SK-N-SH (cell line): ENCODE results near the gene IL4R. TPM values are rescaled to one million over a fixed set of nuclear protein-coding genes. Genes with fewer than 3 reads are reported as not detected.

ENCODE experiments used
- CTCF ChIA-PET: fragments of 300-600, 350-600 bp; formaldehyde crosslinking; extraction: SDS; loops from one replicate; lab custom pipeline; 2021; lab: Yijun Ruan, JAX
- POLR2A ChIA-PET: fragments of 350-600 bp; sonication (Branson Sonifier 250); formaldehyde crosslinking; extraction: SDS; loops from one replicate; lab custom pipeline; 2020; ENCODE audit warnings: antibody characterized with exemption, inconsistent platforms; lab: Yijun Ruan, JAX
- DNase-seq: peaks from one replicate; pipeline ENCODE4 v3.0.0; 2012
- H2AFZ ChIP-seq: fragments of 200-600 bp; sonication (generic); 2 replicates; pipeline ENCODE4 v1.8.1; 2016; ENCODE audit warnings: antibody characterized with exemption, mild to moderate bottlenecking, low read depth
- H3F3A ChIP-seq: fragments of 200-600 bp; sonication (generic); replicated peaks from 2 replicates; pipeline ENCODE3; 2016; ENCODE audit warnings: antibody characterized with exemption, mild to moderate bottlenecking; ENCODE audit not compliant: insufficient read depth
- H3K27ac ChIP-seq, 2 experiments: fragments of 200-500 bp in 1 of 2; fragments of 200-600 bp in 1 of 2; sonication (Bioruptor generic) in 1 of 2; sonication (generic), shearing (Covaris generic) in 1 of 2; 2 replicates each; pipeline versions ENCODE4 v1.5.1 to v1.6.1; 2014 to 2016; ENCODE audit warnings: low read depth in 2 of 2, inconsistent platforms in 1 of 2, low read length in 1 of 2, mild to moderate bottlenecking in 1 of 2, mixed read lengths in 1 of 2
- H3K27me3 ChIP-seq: fragments of 200-600 bp; sonication (generic), shearing (Covaris generic); 2 replicates; pipeline ENCODE4 v1.6.1; 2016; ENCODE audit warnings: mixed run types; ENCODE audit not compliant: insufficient read depth
- H3K36me3 ChIP-seq, 2 experiments: fragments of 200-500 bp in 1 of 2; fragments of 200-600 bp in 1 of 2; sonication (Bioruptor generic) in 1 of 2; sonication (generic) in 1 of 2; replicated peaks in 1 of 2; 2 replicates each; pipeline versions ENCODE3 to v1.5.1; 2014 to 2016; ENCODE audit warnings: low read length in 1 of 2, mild to moderate bottlenecking in 1 of 2; ENCODE audit not compliant: insufficient read depth in 2 of 2, control insufficient read depth in 1 of 2
- H3K4me1 ChIP-seq, 2 experiments: fragments of 200-500 bp in 1 of 2; fragments of 200-600 bp in 1 of 2; sonication (Bioruptor generic) in 1 of 2; sonication (generic), shearing (Covaris generic) in 1 of 2; 2 replicates each; pipeline versions ENCODE4 v1.5.1 to v1.6.1; 2014 to 2016; ENCODE audit warnings: low read depth in 1 of 2, low read length in 1 of 2, mixed run types in 1 of 2; ENCODE audit not compliant: insufficient read depth in 2 of 2, control insufficient read depth in 1 of 2
- H3K4me2 ChIP-seq: fragments of 200-600 bp; sonication (generic), shearing (Covaris generic); 2 replicates; pipeline ENCODE4 v1.6.1; 2017; ENCODE audit warnings: mixed run types
- H3K4me3 ChIP-seq, 2 experiments: fragments of 200-500 bp in 1 of 2; fragments of 200-600 bp in 1 of 2; sonication (Bioruptor generic) in 1 of 2; sonication (generic), shearing (Covaris generic) in 1 of 2; 2 replicates each; pipeline versions ENCODE4 v1.5.1 to v1.8.1; 2014 to 2016; ENCODE audit warnings: low read depth in 2 of 2, inconsistent platforms in 1 of 2, low read length in 1 of 2, mild to moderate bottlenecking in 1 of 2, mixed read lengths in 1 of 2, moderate library complexity in 1 of 2
- H3K79me2 ChIP-seq: fragments of 200-600 bp; sonication (generic); 2 replicates; pipeline ENCODE4 v1.8.1; 2017; ENCODE audit warnings: mild to moderate bottlenecking; ENCODE audit not compliant: insufficient read depth
- H3K9ac ChIP-seq: fragments of 200-600 bp; sonication (generic); 2 replicates; pipeline ENCODE4 v1.6.1; 2017; ENCODE audit warnings: mixed run types
- H3K9me2 ChIP-seq: fragments of 200-600 bp; sonication (generic); 2 replicates; pipeline ENCODE4 v1.6.1; 2017; ENCODE audit warnings: mixed run types
- H3K9me3 ChIP-seq: fragments of 200-600 bp; sonication (generic); 2 replicates; pipeline ENCODE4 v1.6.1; 2017; ENCODE audit warnings: mixed run types, mild to moderate bottlenecking, moderate library complexity
- H4K20me1 ChIP-seq: fragments of 200-600 bp; sonication (generic); 2 replicates; pipeline ENCODE4 v1.6.1; 2017; ENCODE audit warnings: mild to moderate bottlenecking, mixed run types; ENCODE audit not compliant: insufficient read depth
- ELF1 ChIP-seq: IDR thresholded peaks from 2 replicates; pipeline ENCODE4 v1.4.0; 2012
- EP300 ChIP-seq, 2 experiments: IDR thresholded peaks; 2 replicates each; pipeline versions ENCODE4 v1.4.0 to v1.6.1; 2012; ENCODE audit warnings: borderline replicate concordance in 1 of 2, low read depth in 1 of 2, low read length in 1 of 2
- FOSL2 ChIP-seq: IDR thresholded peaks from 2 replicates; pipeline ENCODE4 v1.4.0; 2012; ENCODE audit warnings: low read depth, mild to moderate bottlenecking, moderate library complexity, borderline replicate concordance
- FOXJ3 ChIP-seq: sonication (generic); formaldehyde crosslinking; IDR thresholded peaks from 2 replicates; pipeline ENCODE4 v1.5.1; 2020; ENCODE audit warnings: mild to moderate bottlenecking, missing genetic modification reagents
- FOXM1 ChIP-seq: IDR thresholded peaks from 2 replicates; pipeline ENCODE4 v1.4.0; 2012; ENCODE audit warnings: low read depth, mild to moderate bottlenecking
- GATA2 ChIP-seq: sonication (generic); formaldehyde crosslinking; IDR thresholded peaks from 2 replicates; pipeline ENCODE4 v1.5.0; 2020; ENCODE audit warnings: mild to moderate bottlenecking, missing genetic modification reagents
- JUND ChIP-seq: IDR thresholded peaks from 2 replicates; pipeline ENCODE4 v1.4.0; 2012
- MEF2A ChIP-seq: IDR thresholded peaks from 2 replicates; pipeline ENCODE4 v1.4.0; 2012; ENCODE audit warnings: low read depth, borderline replicate concordance
- NFIC ChIP-seq: IDR thresholded peaks from 2 replicates; pipeline ENCODE4 v1.4.0; 2012; ENCODE audit warnings: borderline replicate concordance
- NRF1 ChIP-seq: IDR thresholded peaks from 2 replicates; pipeline ENCODE4 v1.6.1; 2012; ENCODE audit warnings: low read depth, mild to moderate bottlenecking, low read length
- PBX3 ChIP-seq: IDR thresholded peaks from 2 replicates; pipeline ENCODE4; 2012
- POLR2AphosphoS5 ChIP-seq: IDR thresholded peaks from 2 replicates; pipeline ENCODE4 v1.6.1; 2012; ENCODE audit warnings: low read depth, low read length
- RAD21 ChIP-seq: IDR thresholded peaks from 2 replicates; pipeline ENCODE4 v1.6.1; 2012; ENCODE audit warnings: mild to moderate bottlenecking, low read length
- RCOR1 ChIP-seq: fragments of 150-350 bp; IDR thresholded peaks from 2 replicates; pipeline ENCODE4 v1.6.1; 2017; ENCODE audit warnings: antibody characterized with exemption, low read length
- REST ChIP-seq: IDR thresholded peaks from 2 replicates; pipeline ENCODE4 v1.6.1; 2012; ENCODE audit warnings: mild to moderate bottlenecking, low read depth, low read length, moderate library complexity
- RXRA ChIP-seq: IDR thresholded peaks from 2 replicates; pipeline ENCODE4 v1.4.0; 2012; ENCODE audit warnings: low read depth, mild to moderate bottlenecking, borderline replicate concordance
- SIN3A ChIP-seq: IDR thresholded peaks from 2 replicates; pipeline ENCODE4 v1.6.1; 2012; ENCODE audit warnings: low read depth, mild to moderate bottlenecking, low read length, moderate library complexity, borderline replicate concordance
- SMC3 ChIP-seq: IDR thresholded peaks from 2 replicates; pipeline ENCODE4 v1.6.1; 2012; ENCODE audit warnings: low read depth, low read length, improper control_type of control experiment
- TCF12 ChIP-seq: IDR thresholded peaks from 2 replicates; pipeline ENCODE4 v1.4.0; 2012
- TEAD4 ChIP-seq: IDR thresholded peaks from 2 replicates; pipeline ENCODE4 v1.4.0; 2012; ENCODE audit warnings: mild to moderate bottlenecking, borderline replicate concordance; ENCODE audit not compliant: insufficient read depth
- USF2 ChIP-seq: fragments of 150-350 bp; IDR thresholded peaks from 2 replicates; pipeline ENCODE4 v1.6.1; 2017; ENCODE audit warnings: antibody characterized with exemption, low read length, low read depth, borderline replicate concordance
- YY1 ChIP-seq: IDR thresholded peaks from 2 replicates; pipeline ENCODE4 v1.4.0; 2012; ENCODE audit warnings: low read depth, mild to moderate bottlenecking
- WGBS: methylation state at CpG from one replicate; pipeline ENCODE4 v1.1.6; 2017; ENCODE audit warnings: low lambda C conversion rate; 5-methylcytosine and 5-hydroxymethylcytosine counted together
- polyA plus RNA-seq, 3 experiments: library from polyadenylated mRNA; depleted of rRNA; stranded (reverse); fragments of >200 nt; gene quantifications; 2 replicates each; pipeline ENCODE4 v1.2.3, GENCODE V29; 2012

Gene IL4R
- polyA plus RNA-seq, 1 of the 3 experiments (the other 2 are of a cell fraction), result 16.1 TPM

- peaks cover 0 to 30% of the 10 kb centered on the region in 2 experiments for H3K36me3 ChIP-seq
- no peaks in the 10 kb centered on the region for H4K20me1 ChIP-seq
- no peak overlapping the region for H2AFZ ChIP-seq
- peaks cover 13% of the 10 kb centered on the region for H3F3A ChIP-seq
- peaks cover 0 to 16% of the 10 kb centered on the region in 2 experiments; a peak in 2 of 4 replicates for H3K4me1 ChIP-seq
- no peak overlapping the region for H3K4me3 ChIP-seq
- no peaks in the 10 kb centered on the region for H3K9me3 ChIP-seq
- CTCF ChIA-PET, result no interaction called here
- no peaks in the 10 kb centered on the region for H3K9me2 ChIP-seq
- H3K27ac ChIP-seq, result peak overlapping the region in 1 of 2 experiments; percentile 79; a peak in 2 of 4 replicates
- peaks cover 68% of the 10 kb centered on the region for H3K79me2 ChIP-seq
- H3K27me3 ChIP-seq, result no peaks in the 10 kb centered on the region
- no peak overlapping the region for H3K9ac ChIP-seq
- H3K4me2 ChIP-seq, result peak overlapping the region; percentile 26
- TF ChIP-seq YY1, result no peak
- TF ChIP-seq MEF2A, result no peak
- TF ChIP-seq POLR2AphosphoS5, result no peak
- no peak for TF ChIP-seq RXRA
- TF ChIP-seq PBX3, result no peak
- TF ChIP-seq SMC3, result no peak
- TF ChIP-seq GATA2 (CRISPR knock-in tag), result no peak
- no peak for TF ChIP-seq USF2
- TF ChIP-seq REST, result no peak
- TF ChIP-seq SIN3A, result no peak
- 79% methylated on average over 7 of the region's 7 CpGs for WGBS
- POLR2A ChIA-PET, result no interaction called here
- no peak for DNase-seq
Measured at GRCh38 chr16:27334838-27335237, 21.1 kb downstream of the IL4R start.

GRCh38 chr16:27335349-27336053, 21.7 kb downstream of the IL4R start:
- Histone ChIP-seq H3K36me3 (peaks cover 0 to 30% of the 10 kb centered on the region in 2 experiments), H3K9me3 (no peaks in the 10 kb centered on the region), H3F3A (peaks cover 13% of the 10 kb centered on the region), H3K9me2 (no peaks in the 10 kb centered on the region), H3K27me3 (no peaks in the 10 kb centered on the region), H3K79me2 (peaks cover 61% of the 10 kb centered on the region), H3K27ac (peak overlapping the region in 1 of 2 experiments; percentile 79; a peak in 2 of 4 replicates), H3K4me1 (peaks cover 0 to 16% of the 10 kb centered on the region in 2 experiments; a peak in 2 of 4 replicates), H2AFZ (no peak overlapping the region)
- WGBS, result 53% methylated on average over 7 of the region's 7 CpGs
- no peak for TF ChIP-seq NRF1
- no peak for TF ChIP-seq FOXJ3
- peak; percentile 69; the same call in 1 of the 2 replicates for TF ChIP-seq TEAD4
- peak; percentile 83 for TF ChIP-seq PBX3
- TF ChIP-seq JUND, result peak; percentile 18; the same call in 1 of the 2 replicates
- no peak for TF ChIP-seq RAD21
- no peak for TF ChIP-seq GATA2 (CRISPR knock-in tag)
- TF ChIP-seq NFIC, result peak; percentile 54; the same call in 1 of the 2 replicates
- peak; percentile 38 to 43; a peak in 3 of 4 replicates for TF ChIP-seq EP300 (IDR thresholded peaks at IDR 0.05; ENCODE audit: borderline replicate concordance in 1 of 2, low read depth in 1 of 2, low read length in 1 of 2)
- 0 out of 2 replicates have a peak, but pooled peaks have one; percentile 35 for TF ChIP-seq RCOR1
- no peak for TF ChIP-seq ELF1
- 0 out of 2 replicates have a peak, but pooled peaks have one; percentile 23 for TF ChIP-seq FOXM1
- peak; percentile 53; the same call in 1 of the 2 replicates for TF ChIP-seq POLR2AphosphoS5
- TF ChIP-seq TCF12, result peak; percentile 75
- TF ChIP-seq FOSL2, result peak; percentile 51; the same call in 1 of the 2 replicates
- TF ChIP-seq, all 33 proteins: peak for 10
- H3K9ac ChIP-seq, result no peak overlapping the region
- peak overlapping the region; percentile 26 for H3K4me2 ChIP-seq
- DNase-seq, result no peak
- POLR2A ChIA-PET, result no interaction called here
- no peaks in the 10 kb centered on the region for H4K20me1 ChIP-seq
- CTCF ChIA-PET, result no interaction called here
- no peak overlapping the region for H3K4me3 ChIP-seq
